SK-MEL-5 (cell line): ENCODE results near the gene DHX36. TPM values are rescaled to one million over a fixed set of nuclear protein-coding genes. Genes with fewer than 3 reads are reported as not detected.

Experiments
- DNase-seq: peaks from one replicate; pipeline ENCODE4 v3.0.0-alpha.2; 2016; ENCODE audit warnings: low read depth, low spot score
- in situ Hi-C: cut with HindIII; loops from 2 replicates; pipeline ENCODE4 v1.10.0; 2016; ENCODE audit warnings: low sequenced_read_pairs, high pct_unique_total_duplicates, low pct_unique_long_range_greater_than_20kb
- small RNA-seq, 2 experiments: library from RNA; depleted of rRNA; stranded (forward); fragments of <200 nt; gene quantifications; one replicate each; pipeline ENCODE3, GENCODE V24; 2014
- total RNA-seq: library from RNA; depleted of rRNA; stranded (reverse); fragments of >200 nt; shearing (Covaris generic); gene quantifications from 2 replicates; pipeline ENCODE4 v1.2.3, GENCODE V29; 2014; rRNA removed

The DHX36 gene
- total RNA-seq, 1 experiment from 2014 or later = 51.6 TPM

DNA sequence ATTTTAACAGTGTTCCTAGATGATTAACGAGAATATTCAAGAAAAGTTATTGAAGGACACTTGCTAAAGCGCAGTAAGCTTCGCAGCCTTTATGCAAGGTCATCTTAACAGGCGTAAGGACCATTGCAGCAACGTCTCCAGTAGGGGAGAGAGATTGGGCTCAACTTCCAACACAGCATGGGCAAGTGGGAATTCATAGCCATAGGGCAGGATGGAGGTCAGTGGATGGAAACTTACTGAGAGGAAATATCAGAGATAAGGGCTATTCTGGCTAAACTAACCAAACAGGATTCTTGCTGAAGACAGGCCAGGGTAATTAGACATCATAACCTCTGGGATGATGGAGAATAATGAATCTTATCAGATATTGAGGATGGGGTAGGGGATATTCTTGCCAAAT lies 82.8 kb downstream of the DHX36 start:
- DNase-seq = no peak
- in situ Hi-C loops = no loop called here

DNA sequence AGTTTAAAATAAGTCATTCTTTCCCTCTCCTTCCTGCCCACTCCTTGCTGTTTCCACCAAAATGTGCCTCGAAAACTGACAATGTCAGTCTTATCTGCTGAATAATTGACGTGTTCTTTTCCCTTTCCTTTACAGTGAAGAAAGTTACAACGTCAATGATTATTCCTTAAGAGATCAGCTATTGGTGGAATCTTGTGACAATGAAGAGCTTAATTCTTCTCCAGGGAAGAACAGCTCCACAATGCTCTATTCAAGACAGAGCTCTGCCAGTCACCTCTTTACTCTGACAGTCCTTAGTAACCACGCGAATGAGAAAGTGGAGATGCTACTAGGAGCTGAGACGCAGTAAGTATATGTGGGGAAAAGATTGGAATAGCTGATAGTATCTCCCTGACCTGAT lies 84.1 kb downstream of the DHX36 start:
- in situ Hi-C loops = no loop called here

DNA sequence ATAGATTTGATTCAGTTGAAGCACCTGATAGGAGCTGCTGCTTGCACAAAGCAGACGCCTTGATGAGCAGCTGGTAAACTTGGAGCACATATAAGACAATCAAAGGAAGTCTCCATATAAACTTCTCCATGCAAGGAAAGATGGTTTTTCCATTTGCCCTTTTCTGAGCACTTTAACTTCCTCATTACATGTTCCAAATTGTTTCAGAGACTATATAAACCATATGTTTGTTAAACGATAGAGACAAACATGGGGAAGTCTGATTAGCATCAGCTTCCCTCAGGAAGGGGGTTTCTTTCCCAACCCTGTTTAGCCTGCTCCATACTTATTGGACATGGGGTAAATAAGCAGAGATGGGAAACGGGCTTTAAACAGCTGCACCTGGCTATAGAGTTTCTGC lies 88.0 kb downstream of the DHX36 start:
- no peak for DNase-seq
- in situ Hi-C loops = no loop called here

More for the DNA sequence above, 84.1 kb downstream of the DHX36 start:
- peak; percentile 90 for DNase-seq

DNA sequence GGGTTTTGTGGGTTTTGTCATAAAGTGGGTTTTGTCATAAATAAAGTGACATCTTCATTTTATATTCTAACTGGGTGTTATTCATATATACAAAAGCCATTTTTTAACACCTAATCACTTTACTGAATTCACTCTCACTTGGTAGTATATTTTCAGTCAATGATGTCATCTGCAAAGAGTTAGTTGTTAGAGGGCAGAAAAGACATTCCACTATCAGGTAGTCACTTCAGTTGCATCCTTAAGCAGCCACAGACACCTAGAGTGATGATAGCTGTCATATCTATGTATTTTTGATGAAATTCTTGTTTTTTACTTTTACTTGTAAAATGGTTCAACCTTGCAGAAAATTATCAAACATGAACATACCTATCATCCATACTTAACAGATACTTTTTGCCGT lies 89.0 kb downstream of the DHX36 start:
- DNase-seq = no peak
- in situ Hi-C loops = no loop called here

DNA sequence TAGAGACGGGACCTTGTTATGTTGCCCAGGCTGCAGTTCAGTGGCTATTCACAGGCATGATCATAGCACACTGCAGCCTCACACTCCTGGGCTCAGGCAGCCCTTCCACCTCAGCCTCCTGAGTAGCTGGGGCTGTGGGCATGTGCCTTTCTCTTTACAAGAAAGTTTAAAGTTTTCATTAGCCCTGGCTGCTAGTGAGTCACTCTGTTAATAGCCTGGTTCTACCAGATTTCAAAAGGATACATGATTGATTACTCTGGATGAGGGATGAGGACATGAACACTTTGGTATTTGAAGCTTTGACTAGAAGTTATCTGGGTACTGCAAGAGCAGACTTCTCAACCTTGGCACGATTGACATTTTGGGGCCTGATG lies 95.1 kb downstream of the DHX36 start:
- DNase-seq = no peak
- in situ Hi-C loops = no loop called here

DNA sequence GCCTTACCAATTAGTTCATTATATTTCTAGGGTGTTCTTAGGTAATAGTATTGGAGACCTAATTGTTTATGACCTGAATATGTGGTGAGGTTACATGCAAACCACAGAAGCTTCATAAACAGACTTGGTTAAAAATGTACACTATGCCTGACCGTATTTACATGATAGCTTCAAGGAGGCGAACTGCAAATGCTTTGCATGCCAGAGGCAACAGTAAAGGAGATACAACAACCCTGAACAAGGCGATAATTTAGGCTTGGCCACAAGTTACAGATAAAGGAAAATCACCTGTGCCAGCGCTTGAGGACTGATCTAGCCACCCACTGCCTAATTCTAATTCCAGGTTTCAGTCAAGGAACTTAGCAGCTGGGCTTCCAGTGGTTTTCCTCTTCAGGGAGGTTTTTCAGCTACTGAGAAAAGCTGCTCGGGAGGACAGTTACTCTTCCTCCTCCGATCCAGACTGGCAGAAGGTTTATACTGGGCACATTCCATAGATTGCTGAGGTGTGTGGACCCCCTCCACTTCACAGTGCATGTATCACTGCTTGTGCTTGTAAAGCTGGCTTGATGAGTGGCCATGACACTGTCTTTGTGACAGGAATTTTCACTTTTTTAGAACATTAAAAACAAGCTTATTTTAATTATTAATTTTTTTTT lies 95.6 kb downstream of the DHX36 start:
- in situ Hi-C loops = no loop called here
- no peak for DNase-seq

DNA sequence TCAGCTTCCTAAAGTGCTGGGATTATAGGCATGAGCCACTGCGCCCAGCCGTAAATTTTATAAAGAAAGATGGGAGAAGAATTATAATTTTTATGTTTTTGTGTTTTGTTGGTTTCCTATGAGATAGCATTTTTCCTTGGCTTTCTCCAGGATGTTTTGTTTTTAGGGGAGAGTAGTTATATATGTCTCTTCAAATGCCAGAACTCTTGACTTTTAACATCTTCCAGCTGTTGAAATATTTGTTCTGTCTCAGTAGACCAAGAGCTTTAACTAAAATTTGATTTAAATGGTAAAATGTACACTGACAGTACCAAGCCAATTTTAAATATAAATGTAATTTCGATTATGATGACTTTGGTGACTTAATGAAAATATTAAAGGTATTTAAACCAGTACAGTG lies 96.8 kb downstream of the DHX36 start:
- in situ Hi-C loops = no loop called here
- DNase-seq = no peak

DNA sequence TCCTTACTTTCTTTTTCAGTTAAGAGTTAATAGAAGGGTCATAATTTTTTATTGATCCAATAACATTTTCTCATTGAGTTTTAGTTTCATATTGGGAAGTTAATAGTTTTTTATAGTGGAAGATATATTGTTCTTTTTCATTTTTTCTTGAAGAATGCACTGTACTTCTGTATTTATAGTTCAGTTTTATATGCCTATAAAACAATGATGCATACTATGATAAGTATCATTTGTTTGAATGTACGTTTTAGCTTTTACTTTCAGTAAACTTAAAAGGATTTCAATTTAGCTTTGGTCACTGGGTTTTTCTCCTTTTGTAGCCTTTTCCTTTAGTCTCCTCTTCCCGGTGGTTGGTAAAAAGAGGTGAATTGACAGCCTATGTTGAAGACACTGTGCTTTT lies 98.8 kb downstream of the DHX36 start:
- in situ Hi-C loops = no loop called here
- DNase-seq = no peak

DNA sequence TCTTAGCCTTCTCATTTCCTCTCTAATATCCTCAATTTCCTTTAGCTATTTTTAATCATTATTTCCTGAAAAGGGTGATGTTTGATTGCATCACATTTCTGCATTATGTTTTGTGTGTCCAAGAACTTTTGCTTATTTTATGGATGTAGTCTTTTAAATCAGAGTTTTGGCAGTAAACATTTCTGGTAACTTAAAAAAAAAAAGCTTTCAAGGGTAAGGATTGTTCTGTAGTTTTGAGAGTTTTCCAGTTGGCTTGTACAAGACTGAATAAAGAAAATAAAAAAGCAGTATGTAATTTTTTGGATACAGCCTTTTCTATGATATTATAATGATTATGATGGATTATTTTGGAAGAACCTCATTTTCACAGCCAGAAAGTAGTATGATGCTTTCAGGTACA lies 99.4 kb downstream of the DHX36 start:
- no peak for DNase-seq
- in situ Hi-C loops = no loop called here

DNA sequence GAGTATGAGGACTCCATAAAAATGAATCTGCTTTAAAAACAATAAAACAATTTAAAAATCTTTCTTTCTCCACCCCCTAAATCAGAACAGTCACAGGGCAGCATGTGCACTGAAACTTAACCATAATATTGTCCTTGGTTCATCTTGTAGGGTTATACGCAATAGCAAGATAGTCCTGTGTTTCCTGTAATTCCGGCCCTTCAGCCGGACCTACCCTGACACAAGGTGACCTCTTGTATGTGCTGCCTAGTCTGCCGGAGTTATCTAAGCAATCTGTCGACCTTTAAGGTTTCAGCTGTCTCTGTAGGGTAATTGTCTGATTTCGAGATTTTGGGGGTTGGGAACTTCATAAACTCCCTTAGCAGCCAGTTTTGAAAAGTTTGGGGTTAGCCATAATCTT lies 99.9 kb downstream of the DHX36 start:
- DNase-seq = peak; percentile 91
- in situ Hi-C loops = no loop called here

DNA sequence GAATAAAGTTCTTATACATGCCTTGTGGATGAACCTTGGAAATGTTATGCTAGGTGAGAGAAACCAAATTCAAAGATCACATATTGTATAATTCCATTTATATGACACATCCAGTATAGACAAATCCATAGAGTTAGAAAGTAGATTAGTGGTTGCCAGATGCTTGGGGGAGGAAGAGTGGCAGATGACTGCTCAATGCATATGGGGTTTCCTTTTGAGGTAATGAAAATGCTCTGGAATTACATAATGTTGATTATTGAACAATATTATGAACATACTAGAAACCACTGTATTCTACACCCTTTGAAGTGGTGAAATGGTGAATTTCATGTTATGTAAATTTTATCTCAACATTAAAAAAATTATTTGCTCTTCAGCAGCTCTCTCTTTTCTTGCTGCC lies 100.8 kb downstream of the DHX36 start:
- DNase-seq = no peak
- in situ Hi-C loops = no loop called here

Small RNA genes within 50 kb of the gene (small RNA-seq; reads per million reads assigned to genes)
- gene RF01210 = 0 to 0.08 reads per million in 2 experiments

Other genes with a start within 250 kb of the DHX36 start
- 29.3 and 31.2 TPM in 2 replicates for gene ARHGEF26, start 203.1 kb downstream of the DHX36 start, total RNA-seq
- not detected in 2 replicates for gene GPR149, start 105.7 kb upstream of the DHX36 start, total RNA-seq